GM20431 (cell line): ENCODE results near the gene RIMBP3C.
"Not testable (repeated sequence)": the region's sequence is repeated elsewhere in the genome, so short reads cannot be mapped to it uniquely, and the experiment has no call there.

Experiments
- in situ Hi-C: fragments of 300-500 bp; cut with MseI, MboI; formaldehyde crosslinking; loops from one replicate; pipeline ENCODE4 v1.15.0; 2020; ENCODE audit warnings: low sequenced_read_pairs; ENCODE audit not compliant: unreplicated experiment

The RIMBP3C gene

DNA sequence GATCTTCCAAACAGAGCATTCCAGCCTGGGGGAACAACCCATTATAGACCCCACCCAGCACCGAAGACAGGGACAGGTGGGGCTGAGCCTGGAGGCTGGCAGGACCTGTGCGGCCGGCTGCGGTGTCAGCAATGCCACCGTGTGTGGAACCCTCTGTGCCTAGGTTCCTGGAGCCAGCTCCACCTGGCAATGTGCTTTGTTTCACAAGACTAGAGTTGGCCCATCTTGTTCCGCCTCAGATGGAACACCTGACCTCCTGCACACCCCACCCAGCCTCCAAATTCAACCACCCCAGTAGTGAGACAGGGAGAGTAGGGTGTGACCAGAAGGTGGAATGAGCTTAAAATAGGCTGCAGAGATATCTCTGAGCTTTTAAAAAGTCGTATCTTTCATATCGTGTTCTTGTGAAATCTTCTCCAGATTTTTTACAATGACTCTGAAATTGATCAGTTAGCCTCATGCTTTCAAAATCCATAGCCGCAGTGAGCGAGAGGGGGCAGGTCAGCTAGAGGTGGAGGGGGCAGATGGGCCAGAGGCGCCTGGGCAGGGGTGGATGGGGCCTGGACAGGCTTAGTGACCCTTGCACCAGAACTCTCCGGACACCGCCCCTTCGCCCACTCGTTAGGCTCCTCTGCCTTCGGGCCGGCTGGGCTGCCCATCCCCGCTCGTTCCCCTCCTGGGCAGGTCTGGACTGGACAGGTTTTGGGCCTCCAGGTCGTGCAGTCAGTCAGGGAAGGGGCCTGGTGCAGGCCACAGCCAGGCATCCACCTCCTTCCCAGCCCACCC is 18.2 kb downstream of the RIMBP3C start:
- in situ Hi-C loops: not testable (repeated sequence)

GRCh38 chr22:21531525-21531924 is 19.7 kb downstream of the RIMBP3C start:
- in situ Hi-C loops: not testable (repeated sequence)

DNA sequence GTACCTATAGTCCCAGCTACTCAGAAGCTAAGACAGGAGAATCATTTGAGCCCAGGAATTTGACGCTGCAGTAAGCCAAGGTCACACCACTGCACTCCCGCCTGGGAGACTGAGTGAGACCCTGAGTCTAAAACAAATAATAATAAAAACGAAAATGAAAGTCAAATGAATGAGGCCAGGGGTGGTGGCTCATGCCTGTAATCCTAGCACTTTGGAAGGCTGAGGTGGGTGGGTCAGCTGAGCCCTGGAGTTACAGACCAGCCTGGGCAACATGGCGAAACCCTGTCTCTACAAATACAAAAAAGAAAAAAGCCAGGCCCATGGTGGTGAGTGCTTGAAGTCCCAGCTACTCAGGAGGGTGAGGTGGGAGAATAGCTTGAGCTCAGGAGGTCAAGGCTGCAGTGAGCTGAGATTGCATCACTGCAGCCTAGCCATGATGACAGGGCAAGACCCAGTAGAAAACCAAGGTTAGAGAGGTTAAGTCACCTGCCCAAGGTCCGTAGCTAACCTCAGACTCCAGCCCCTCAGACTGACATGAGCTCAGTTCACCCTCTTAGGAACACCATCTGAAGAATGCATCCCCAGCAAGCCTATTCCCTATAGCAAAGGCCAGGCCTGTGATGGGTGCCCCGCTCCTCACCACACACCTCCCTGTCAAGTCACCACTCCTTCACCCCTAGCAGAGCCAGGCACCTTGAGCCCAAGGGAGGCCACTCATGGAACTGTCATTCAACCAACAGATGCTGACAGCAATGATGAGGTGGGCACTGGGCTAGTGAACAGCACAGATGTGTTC is 24.4 kb downstream of the RIMBP3C start:
- in situ Hi-C loops: not testable (repeated sequence)

GRCh38 chr22:21516970-21517764 is 34.1 kb downstream of the RIMBP3C start:
- in situ Hi-C loops: not testable (repeated sequence)

- in situ Hi-C loops: not testable (repeated sequence)
Measured at GRCh38 chr22:21516522-21516921, 34.7 kb downstream of the RIMBP3C start.

DNA sequence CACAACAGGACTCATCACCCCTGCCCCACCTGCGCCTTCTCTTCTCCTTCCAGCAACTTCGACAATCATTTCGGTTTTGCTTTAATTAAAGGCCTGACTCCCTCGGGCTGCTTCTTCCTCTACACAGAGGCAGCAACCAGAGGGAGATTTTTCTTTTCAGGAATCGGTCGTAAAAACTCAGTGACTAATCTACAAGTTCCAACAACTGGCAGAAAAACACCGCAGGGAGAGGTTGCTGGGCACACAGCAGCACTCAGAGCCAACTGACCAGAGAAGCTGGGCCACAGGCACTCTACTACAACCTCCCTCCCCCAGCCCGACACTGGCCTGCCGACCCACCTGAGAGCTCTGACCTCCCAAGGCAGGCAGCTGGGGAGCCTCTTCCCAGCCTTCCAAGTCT is 36.0 kb downstream of the RIMBP3C start:
- in situ Hi-C loops: not testable (repeated sequence)

DNA sequence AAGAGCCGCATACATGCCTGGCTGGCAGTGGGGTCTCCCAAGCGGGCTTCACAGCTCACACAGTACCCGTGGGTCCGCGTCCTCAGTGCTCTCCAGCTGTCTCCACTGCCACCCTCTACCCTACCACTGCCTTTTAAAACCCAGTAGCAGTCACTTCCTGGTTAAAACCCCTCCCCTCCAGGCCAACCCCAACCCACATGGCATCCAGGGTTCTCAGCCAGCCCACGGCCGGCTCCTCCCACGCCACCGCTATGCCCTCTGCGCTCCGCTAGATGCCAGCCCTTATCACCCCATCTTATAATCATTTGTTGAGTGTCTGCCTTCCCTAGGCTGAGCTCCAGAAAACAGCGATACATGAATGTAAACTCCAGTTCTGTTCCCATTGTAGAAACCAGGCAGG is 37.1 kb downstream of the RIMBP3C start:
- in situ Hi-C loops: not testable (repeated sequence)

- in situ Hi-C loops: not testable (repeated sequence)
Measured at GRCh38 chr22:21512022-21512421, 39.2 kb downstream of the RIMBP3C start.

DNA sequence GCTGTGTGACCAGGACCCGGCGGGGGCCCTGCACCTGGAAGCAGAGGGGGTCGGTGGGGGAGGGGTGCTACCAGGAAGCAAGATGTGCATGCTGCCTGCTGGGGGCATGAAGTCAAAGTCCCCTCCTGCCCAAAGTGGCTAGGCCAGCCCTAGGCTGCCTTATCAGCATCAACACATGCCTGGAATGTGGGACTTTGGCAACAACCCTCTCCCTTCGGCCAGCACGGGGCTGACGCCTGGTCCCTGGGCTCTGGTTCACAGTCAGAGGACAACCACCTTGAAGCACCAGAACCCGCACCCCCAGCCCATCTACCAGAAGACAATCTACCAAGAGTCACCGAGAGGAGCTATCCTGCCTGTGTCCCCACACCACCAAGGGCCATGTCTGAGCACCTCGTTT is 40.9 kb downstream of the RIMBP3C start:
- in situ Hi-C loops: not testable (repeated sequence)

- in situ Hi-C loops: not testable (repeated sequence)
Measured at GRCh38 chr22:21499623-21500506, 51.4 kb downstream of the RIMBP3C start.

DNA sequence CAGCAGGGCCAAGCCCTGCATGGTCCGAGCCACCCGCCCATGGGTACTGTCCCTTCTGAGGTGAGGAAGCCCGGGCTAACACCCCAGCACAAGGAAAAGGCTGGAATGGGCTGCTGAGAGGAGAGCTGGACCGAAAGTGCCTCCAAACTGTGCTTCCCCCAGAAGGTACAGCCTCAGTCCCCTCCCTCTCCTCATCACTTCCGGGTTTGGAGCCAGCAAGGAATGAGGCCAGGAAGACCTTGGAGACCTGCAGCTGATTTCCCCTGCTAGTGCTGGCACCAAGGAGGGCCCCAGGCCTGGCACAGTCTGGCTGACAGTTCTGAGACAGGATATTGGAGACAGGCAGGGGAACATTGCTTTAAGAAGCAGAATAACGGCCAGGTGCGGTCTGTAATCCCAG is 52.8 kb downstream of the RIMBP3C start:
- in situ Hi-C loops: not testable (repeated sequence)

- in situ Hi-C loops: not testable (repeated sequence)
Measured at GRCh38 chr22:21497984-21498383, 53.3 kb downstream of the RIMBP3C start.
